Gastroesophageal sphincter (tissue), 3 donors: ENCODE results near the gene ATP5MC2.

Experiments
- CTCF ChIP-seq, 4 experiments: fragments of 200-600 bp in 2 of 4; fragments of 450-650 bp in 2 of 4; sonication (generic) in 1 of 4; IDR thresholded peaks; one replicate each; pipeline ENCODE4 v1.5.1; 2017 to 2019; ENCODE audit warnings: antibody characterized with exemption in 4 of 4, mild to moderate bottlenecking in 2 of 4, moderate library complexity in 2 of 4
- EP300 ChIP-seq: sonication (generic); formaldehyde crosslinking; IDR thresholded peaks from one replicate; pipeline ENCODE4 v1.6.1; 2017; ENCODE audit warnings: antibody characterized with exemption, mild to moderate bottlenecking
- POLR2A ChIP-seq, 2 donors: fragments of 450-650 bp; IDR thresholded peaks; one replicate each; pipeline ENCODE4 v1.6.1; 2017; ENCODE audit warnings: antibody characterized with exemption in 2 of 2, mild to moderate bottlenecking in 2 of 2, moderate library complexity in 1 of 2
- POLR2AphosphoS5 ChIP-seq: sonication (generic); formaldehyde crosslinking; IDR thresholded peaks from one replicate; pipeline ENCODE4 v1.6.1; 2017; ENCODE audit warnings: antibody characterized with exemption

- no peak for TF ChIP-seq POLR2AphosphoS5
- no peak for TF ChIP-seq CTCF (IDR thresholded peaks at IDR 0.05)
- no peak for TF ChIP-seq EP300
- TF ChIP-seq POLR2A (IDR thresholded peaks at IDR 0.05), result no peak
These were observed 37.8 kb downstream of the ATP5MC2 start for GRCh38 chr12:53638057-53638456.
